SW480 (cell line): ENCODE results near the gene C12orf43.

Experiments
- DNase-seq: peaks from one replicate; pipeline ENCODE4 v3.0.0-alpha.2; 2016; ENCODE audit warnings: low spot score

Gene C12orf43

GRCh38 chr12:121030576-121031212 lies 14.4 kb upstream of the C12orf43 start:
- DNase-seq, result no peak

- DNase-seq, result peak; percentile 45
Observed at GRCh38 chr12:121026274-121027045, 10.2 kb upstream of the C12orf43 start.

GRCh38 chr12:121025442-121026226 lies 9.3 kb upstream of the C12orf43 start:
- DNase-seq, result peak; percentile 83

GRCh38 chr12:121023799-121024198 lies 7.5 kb upstream of the C12orf43 start:
- no peak for DNase-seq

GRCh38 chr12:121022713-121023112 lies 6.4 kb upstream of the C12orf43 start:
- no peak for DNase-seq

GRCh38 chr12:121021754-121022153 lies 5.5 kb upstream of the C12orf43 start:
- no peak for DNase-seq

- no peak for DNase-seq
Observed at GRCh38 chr12:121018860-121019617, 2.8 kb upstream of the C12orf43 start.

GRCh38 chr12:121017966-121018491 lies 1.7 kb upstream of the C12orf43 start:
- no peak for DNase-seq

GRCh38 chr12:121013715-121014114 lies 2.6 kb downstream of the C12orf43 start:
- DNase-seq, result no peak

GRCh38 chr12:121011820-121012219 lies 4.5 kb downstream of the C12orf43 start:
- DNase-seq, result no peak

- no peak for DNase-seq
Observed at GRCh38 chr12:121010860-121011259, 5.4 kb downstream of the C12orf43 start.

GRCh38 chr12:121009741-121010140 lies 6.5 kb downstream of the C12orf43 start:
- peak; percentile 47 for DNase-seq

- no peak for DNase-seq
Observed at GRCh38 chr12:121008347-121009098, 7.8 kb downstream of the C12orf43 start.

GRCh38 chr12:121005346-121005815 lies 10.9 kb downstream of the C12orf43 start:
- DNase-seq, result peak; percentile 50

- DNase-seq, result no peak
Observed at GRCh38 chr12:121004253-121004815, 12.0 kb downstream of the C12orf43 start.

- DNase-seq, result no peak
Observed at GRCh38 chr12:121003650-121004049, 12.6 kb downstream of the C12orf43 start.

GRCh38 chr12:121001841-121002483 lies 14.3 kb downstream of the C12orf43 start:
- no peak for DNase-seq

GRCh38 chr12:121001060-121001459 lies 15.2 kb downstream of the C12orf43 start:
- no peak for DNase-seq

- no peak for DNase-seq
Observed at GRCh38 chr12:121000530-121000929, 15.8 kb downstream of the C12orf43 start.
